Nephron progenitor cell (in vitro differentiated cells): ENCODE measurements around the gene TSPAN7.
A peak's percentile ranks its signal among the peaks of the same experiment; 100 is the strongest.

Experiments
- DNase-seq: peaks from one replicate; pipeline ENCODE4 v3.0.0; 2021
- H3K27ac Mint-ChIP-seq: 2 replicates; pipeline ENCODE4 v1.8.0; 2021; ENCODE audit warnings: mild to moderate bottlenecking, moderate library complexity, mixed read lengths
- H3K27me3 Mint-ChIP-seq: 2 replicates; pipeline ENCODE4 v1.8.0; 2021; ENCODE audit warnings: mild to moderate bottlenecking, low read depth, mixed read lengths; ENCODE audit not compliant: poor library complexity
- H3K36me3 Mint-ChIP-seq: 2 replicates; pipeline ENCODE4 v1.8.0; 2021; ENCODE audit warnings: low read depth, mixed read lengths
- H3K4me1 Mint-ChIP-seq: 2 replicates; pipeline ENCODE4 v1.8.0; 2021; ENCODE audit warnings: mixed read lengths
- H3K4me3 Mint-ChIP-seq: 2 replicates; pipeline ENCODE4 v1.8.0; 2021; ENCODE audit warnings: mild to moderate bottlenecking, moderate library complexity, mixed read lengths
- H3K9me3 Mint-ChIP-seq: 2 replicates; pipeline ENCODE4 v1.8.0; 2021; ENCODE audit warnings: mild to moderate bottlenecking, moderate library complexity, mixed read lengths
- TF ChIP-seq, protein P1 (sequence below): fragments of 200-600 bp; sonication (generic); IDR thresholded peaks from 2 replicates; pipeline ENCODE4 v1.5.0; 2021; ENCODE audit warnings: antibody characterized with exemption

Gene TSPAN7

DNA sequence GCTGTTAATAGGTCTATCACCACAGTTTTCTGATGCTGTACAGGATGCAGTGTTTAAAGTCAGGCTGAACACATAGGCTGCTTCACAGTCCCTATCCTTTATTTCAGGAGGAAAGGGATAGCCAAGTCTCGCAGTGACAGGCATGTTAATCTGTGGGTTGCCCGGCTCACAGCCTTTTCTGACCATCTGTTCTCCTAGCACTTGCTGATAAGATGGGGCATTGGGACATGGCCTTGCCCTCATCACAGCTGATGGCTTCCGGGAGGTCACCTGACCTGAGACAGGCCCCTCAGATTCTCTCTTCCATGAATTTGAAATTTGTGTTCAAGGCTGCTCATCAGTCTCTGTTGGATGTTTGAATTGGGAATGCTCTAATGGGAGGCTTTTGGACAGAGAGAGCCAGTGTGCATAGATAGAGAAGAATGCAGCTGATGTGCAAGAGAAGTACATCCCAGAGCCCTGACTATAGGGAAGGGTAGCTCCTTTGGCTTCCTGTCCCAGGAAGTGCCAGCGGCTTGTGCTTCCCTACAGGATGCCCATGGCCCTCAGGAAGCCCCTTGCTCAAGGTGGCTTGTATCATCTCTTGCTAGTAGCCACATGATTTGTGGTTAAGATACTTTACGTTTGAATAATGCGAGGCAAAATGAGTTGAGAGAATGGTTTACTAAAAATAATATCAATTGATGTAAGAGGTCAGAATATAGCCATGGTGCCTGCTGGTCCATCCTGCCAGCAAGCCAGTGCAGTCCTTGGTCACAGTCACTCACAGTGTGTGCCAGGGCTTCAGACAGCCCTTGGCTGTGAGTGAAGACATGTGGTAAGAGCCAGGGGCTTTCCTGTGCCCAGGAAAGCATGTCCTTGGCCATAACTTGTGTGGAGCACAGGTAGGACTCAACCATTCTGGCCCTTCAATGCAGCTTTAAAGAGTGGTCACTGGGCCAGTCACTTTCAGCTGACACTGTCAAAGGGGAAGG lies 88.6 kb downstream of the TSPAN7 start:
- H3K27ac Mint-ChIP-seq: no peak overlapping the region
- no peaks in the 10 kb centered on the region for H3K36me3 Mint-ChIP-seq
- H3K4me3 Mint-ChIP-seq: no peak overlapping the region
- H3K4me1 Mint-ChIP-seq: peaks cover 15% of the 10 kb centered on the region
- DNase-seq: no peak
- TF ChIP-seq, protein P1, sequence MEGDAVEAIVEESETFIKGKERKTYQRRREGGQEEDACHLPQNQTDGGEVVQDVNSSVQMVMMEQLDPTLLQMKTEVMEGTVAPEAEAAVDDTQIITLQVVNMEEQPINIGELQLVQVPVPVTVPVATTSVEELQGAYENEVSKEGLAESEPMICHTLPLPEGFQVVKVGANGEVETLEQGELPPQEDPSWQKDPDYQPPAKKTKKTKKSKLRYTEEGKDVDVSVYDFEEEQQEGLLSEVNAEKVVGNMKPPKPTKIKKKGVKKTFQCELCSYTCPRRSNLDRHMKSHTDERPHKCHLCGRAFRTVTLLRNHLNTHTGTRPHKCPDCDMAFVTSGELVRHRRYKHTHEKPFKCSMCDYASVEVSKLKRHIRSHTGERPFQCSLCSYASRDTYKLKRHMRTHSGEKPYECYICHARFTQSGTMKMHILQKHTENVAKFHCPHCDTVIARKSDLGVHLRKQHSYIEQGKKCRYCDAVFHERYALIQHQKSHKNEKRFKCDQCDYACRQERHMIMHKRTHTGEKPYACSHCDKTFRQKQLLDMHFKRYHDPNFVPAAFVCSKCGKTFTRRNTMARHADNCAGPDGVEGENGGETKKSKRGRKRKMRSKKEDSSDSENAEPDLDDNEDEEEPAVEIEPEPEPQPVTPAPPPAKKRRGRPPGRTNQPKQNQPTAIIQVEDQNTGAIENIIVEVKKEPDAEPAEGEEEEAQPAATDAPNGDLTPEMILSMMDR: no peak
- no peaks in the 10 kb centered on the region for H3K27me3 Mint-ChIP-seq
- peaks cover 4% of the 10 kb centered on the region for H3K9me3 Mint-ChIP-seq

DNA sequence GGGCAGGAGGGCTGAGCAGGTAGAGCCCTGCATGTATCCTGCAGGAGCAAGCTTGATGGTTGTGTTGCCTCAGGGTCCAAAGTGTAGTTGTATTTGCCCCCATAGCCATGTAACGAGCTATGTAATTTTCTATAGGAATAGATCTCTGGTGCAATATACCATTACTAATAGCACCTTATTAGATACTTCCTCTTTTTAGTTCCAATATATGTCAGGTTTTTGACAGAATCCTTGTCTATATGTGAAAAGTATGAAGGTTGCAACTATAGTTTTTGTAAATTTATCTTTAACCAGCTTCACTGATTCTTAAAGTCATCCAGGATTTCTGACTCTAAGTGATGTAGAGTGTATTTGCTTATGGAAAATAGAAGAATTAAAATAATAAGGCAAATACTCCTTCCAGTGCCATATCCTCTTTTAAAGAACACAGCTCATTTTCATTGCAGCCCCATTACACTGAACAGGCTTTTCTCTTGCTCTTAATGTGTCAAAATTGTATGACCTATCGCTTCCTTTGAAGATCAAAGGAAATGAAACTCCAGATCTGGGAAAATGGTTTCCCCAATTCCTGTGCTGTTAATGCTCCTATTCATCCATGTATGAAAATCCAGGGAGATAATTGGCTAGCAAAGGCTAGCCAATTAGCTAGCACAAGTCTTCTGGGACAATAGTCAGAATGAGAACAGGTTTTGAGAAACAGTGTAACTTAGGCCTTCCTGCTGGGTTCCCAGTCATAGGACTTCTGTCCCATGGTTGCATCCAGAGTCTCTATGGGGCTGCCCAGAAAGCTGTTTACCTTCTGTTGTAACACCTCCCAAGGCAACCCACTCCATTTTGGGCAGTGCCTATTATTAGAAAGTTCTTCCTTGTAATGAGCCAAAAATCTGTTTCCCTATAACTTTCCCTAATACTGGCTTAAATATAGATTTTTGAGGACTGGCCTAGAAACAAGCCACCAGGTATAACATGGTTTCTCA lies 90.6 kb downstream of the TSPAN7 start:
- Mint-ChIP-seq H3K27me3 (no peaks in the 10 kb centered on the region), H3K27ac (no peak overlapping the region), H3K4me3 (no peak overlapping the region), H3K36me3 (no peaks in the 10 kb centered on the region), H3K4me1 (peaks cover 5% of the 10 kb centered on the region), H3K9me3 (peaks cover 4% of the 10 kb centered on the region)
- TF ChIP-seq, protein P1: no peak
- no peak for DNase-seq

DNA sequence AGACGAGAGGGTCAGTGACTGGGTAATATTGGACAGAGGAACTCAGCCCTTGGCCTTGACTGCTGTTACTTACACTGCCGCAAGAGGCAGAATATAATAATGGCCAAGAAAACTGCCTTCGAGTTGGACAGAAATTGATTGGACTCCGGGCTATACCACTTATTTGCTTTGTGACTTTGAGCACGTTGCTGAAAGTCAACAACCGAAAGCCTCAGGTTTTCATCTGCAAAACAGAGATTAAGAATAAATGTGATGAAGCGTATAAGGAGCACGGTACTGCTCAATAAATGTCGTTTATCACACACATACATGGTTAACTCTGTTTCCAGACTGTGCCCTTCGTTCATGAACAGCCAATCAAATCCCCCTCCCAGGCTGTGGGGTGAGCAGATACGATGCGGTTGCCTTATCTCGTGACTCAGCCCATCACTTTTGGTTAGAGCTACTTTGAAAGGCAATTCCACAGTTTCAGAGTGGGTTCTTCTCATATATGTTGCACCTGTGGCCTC lies 91.6 kb downstream of the TSPAN7 start:
- peaks cover 5% of the 10 kb centered on the region for H3K4me1 Mint-ChIP-seq
- no peaks in the 10 kb centered on the region for H3K27me3 Mint-ChIP-seq
- H3K4me3 Mint-ChIP-seq: no peak overlapping the region
- H3K27ac Mint-ChIP-seq: no peak overlapping the region
- TF ChIP-seq, protein P1: no peak
- H3K36me3 Mint-ChIP-seq: no peaks in the 10 kb centered on the region
- DNase-seq: no peak
- peaks cover 4% of the 10 kb centered on the region for H3K9me3 Mint-ChIP-seq

DNA sequence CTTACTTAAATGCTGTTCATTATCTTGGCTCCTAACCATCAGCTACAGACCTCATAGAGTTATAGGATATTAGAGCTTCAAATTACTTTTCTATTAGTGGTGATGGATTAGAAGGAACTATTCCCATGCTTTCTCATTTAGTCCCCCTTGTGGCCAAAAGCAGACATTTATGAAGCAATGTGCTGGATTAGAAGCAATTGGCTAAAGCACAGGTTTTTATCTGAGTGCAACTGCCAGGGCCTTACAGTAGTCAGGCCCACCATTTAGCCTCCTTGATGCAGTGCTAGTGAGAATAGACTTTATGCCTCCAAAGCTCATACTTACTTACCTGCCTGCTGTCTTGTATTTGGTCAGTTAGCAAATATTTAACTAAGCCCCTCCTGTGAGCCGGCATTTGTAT lies 93.0 kb downstream of the TSPAN7 start:
- H3K4me1 Mint-ChIP-seq: peaks cover 5% of the 10 kb centered on the region
- TF ChIP-seq, protein P1: peak; percentile 49
- H3K27me3 Mint-ChIP-seq: no peaks in the 10 kb centered on the region
- peaks cover 10% of the 10 kb centered on the region for H3K9me3 Mint-ChIP-seq
- no peak for DNase-seq
- H3K27ac Mint-ChIP-seq: no peak overlapping the region
- H3K4me3 Mint-ChIP-seq: no peak overlapping the region
- H3K36me3 Mint-ChIP-seq: no peaks in the 10 kb centered on the region

DNA sequence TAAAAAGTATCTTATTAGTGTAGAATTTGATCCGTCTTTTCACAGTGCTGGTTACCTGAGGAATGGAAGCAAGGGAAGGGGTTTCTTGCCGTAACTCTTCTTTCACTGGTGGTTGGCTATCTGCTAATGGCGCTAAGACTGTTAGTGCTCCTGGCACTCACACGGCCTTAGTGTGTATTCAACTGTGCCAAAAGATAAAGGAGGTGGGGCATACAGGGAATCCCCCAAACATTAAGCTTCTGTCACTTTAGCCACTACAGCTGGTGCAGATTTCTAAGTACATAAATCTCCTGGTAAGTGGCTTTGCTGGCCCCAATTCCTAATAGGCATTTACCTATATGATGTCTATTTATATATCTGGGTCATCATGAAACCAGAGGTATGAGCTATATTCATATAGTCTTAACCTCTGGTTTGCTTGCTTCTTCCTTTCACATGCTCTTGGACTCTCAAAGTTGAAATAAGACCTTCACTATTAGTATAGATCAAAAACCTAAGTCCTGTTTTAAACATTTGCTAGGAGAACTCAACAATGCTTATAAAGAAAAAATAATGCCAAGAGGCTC lies 95.1 kb downstream of the TSPAN7 start:
- TF ChIP-seq, protein P1: no peak
- no peak for DNase-seq
- no peak overlapping the region for H3K4me3 Mint-ChIP-seq

More for the DNA sequence above, 95.1 kb downstream of the TSPAN7 start:
- Mint-ChIP-seq H3K4me1 (peaks cover 5% of the 10 kb centered on the region), H3K27ac (no peak overlapping the region), H3K36me3 (no peaks in the 10 kb centered on the region), H3K27me3 (peaks cover 1% of the 10 kb centered on the region), H3K9me3 (peaks cover 6% of the 10 kb centered on the region)
